IMR-90 (cell line): ENCODE data around the gene RNF225. TPM values are rescaled to one million over a fixed set of nuclear protein-coding genes. Genes with fewer than 3 reads are reported as not detected.

Source experiments
- ATAC-seq: fragments of 200-7000 bp; cut with Tn5 transposase; 2 replicates; pipeline ENCODE4 v1.9.1; 2020; ENCODE audit warnings: low read depth, mild to moderate bottlenecking, moderate library complexity
- BruUV-seq: library from RNA; stranded (reverse); fragments of 400-500 nt; replicated peaks from 2 replicates; lab custom pipeline; 2021; lab: Mats Ljungman, UMichigan
- CTCF ChIA-PET: fragments of 300-600 bp; formaldehyde crosslinking; extraction: SDS; loops from one replicate; lab custom pipeline; 2021; ENCODE audit warnings: antibody characterized with exemption; lab: Yijun Ruan, JAX
- POLR2A ChIA-PET: fragments of 300-600 bp; sonication (Branson Sonifier 250); formaldehyde crosslinking; loops from one replicate; lab custom pipeline; 2022; ENCODE audit warnings: antibody characterized with exemption; ENCODE audit not compliant: unreplicated experiment; lab: Charles Lee
- DNase-seq: peaks from one replicate; pipeline ENCODE4 v3.0.0; 2013
- H2AFZ ChIP-seq: replicated peaks from 2 replicates; pipeline ENCODE3; 2013; ENCODE audit warnings: low read length, mild to moderate bottlenecking; ENCODE audit not compliant: poor library complexity
- H2AK5ac ChIP-seq: 2 replicates; pipeline ENCODE4 v1.6.1; 2013; ENCODE audit warnings: low read depth, low read length, inconsistent platforms
- H2AK9ac ChIP-seq: replicated peaks from 2 replicates; pipeline ENCODE3; 2013; ENCODE audit warnings: mild to moderate bottlenecking, low read depth, low read length, moderate library complexity; ENCODE audit not compliant: poor library complexity
- H2BK120ac ChIP-seq: 2 replicates; pipeline ENCODE4 v1.6.1; 2013; ENCODE audit warnings: low read depth, low read length, inconsistent platforms
- H2BK15ac ChIP-seq: 3 replicates; pipeline ENCODE4 v1.6.1; 2013; ENCODE audit warnings: low read depth, low read length, inconsistent platforms
- H2BK20ac ChIP-seq: 2 replicates; pipeline ENCODE4 v1.6.1; 2013; ENCODE audit warnings: low read depth, mild to moderate bottlenecking, inconsistent platforms, low read length, moderate library complexity
- H2BK5ac ChIP-seq: 2 replicates; pipeline ENCODE4 v1.6.1; 2013; ENCODE audit warnings: mild to moderate bottlenecking, low read depth, low read length, inconsistent platforms; ENCODE audit not compliant: poor library complexity, severe bottlenecking
- H3K14ac ChIP-seq: replicated peaks from 2 replicates; pipeline ENCODE4 v1.6.1; 2013; ENCODE audit warnings: low read depth, low read length, inconsistent platforms
- H3K18ac ChIP-seq: 2 replicates; pipeline ENCODE4 v1.6.1; 2013; ENCODE audit warnings: low read depth, low read length, control low read depth
- H3K23ac ChIP-seq: 2 replicates; pipeline ENCODE4 v1.6.1; 2013; ENCODE audit warnings: low read depth, low read length, inconsistent platforms
- H3K27ac ChIP-seq: 2 replicates; pipeline ENCODE4 v1.5.1; 2013; ENCODE audit warnings: mild to moderate bottlenecking, control low read depth, low read length; ENCODE audit not compliant: insufficient read depth
- H3K27me3 ChIP-seq: 2 replicates; pipeline ENCODE4 v1.6.1; 2013; ENCODE audit warnings: low read length; ENCODE audit not compliant: control insufficient read depth, insufficient read depth
- H3K36me3 ChIP-seq: 2 replicates; pipeline ENCODE4 v1.6.1; 2013; ENCODE audit warnings: low read length, mixed read lengths; ENCODE audit not compliant: control insufficient read depth, insufficient read depth
- H3K4ac ChIP-seq: 2 replicates; pipeline ENCODE4 v1.6.1; 2013; ENCODE audit warnings: low read depth, low read length, inconsistent platforms
- H3K4me1 ChIP-seq: 2 replicates; pipeline ENCODE4 v1.6.1; 2013; ENCODE audit warnings: low read length, mixed read lengths; ENCODE audit not compliant: control insufficient read depth, insufficient read depth
- H3K4me2 ChIP-seq: 2 replicates; pipeline ENCODE4 v1.6.1; 2013; ENCODE audit warnings: low read depth, mild to moderate bottlenecking, control low read depth, low read length, moderate library complexity
- H3K4me3 ChIP-seq: 2 replicates; pipeline ENCODE4 v1.5.1; 2013; ENCODE audit warnings: low read depth, mild to moderate bottlenecking, control low read depth, low read length, moderate library complexity; ENCODE audit not compliant: insufficient read depth
- H3K56ac ChIP-seq: 2 replicates; pipeline ENCODE4 v1.6.1; 2013; ENCODE audit warnings: low read length, inconsistent platforms; ENCODE audit not compliant: insufficient read depth; ENCODE audit errors: extremely low read depth
- H3K79me1 ChIP-seq, 2 experiments: 2 replicates each; pipeline ENCODE4 v1.6.1; 2013; ENCODE audit warnings: low read length in 2 of 2, inconsistent platforms in 1 of 2, low read depth in 1 of 2
- H3K9ac ChIP-seq: 2 replicates; pipeline ENCODE4 v1.6.1; 2013; ENCODE audit warnings: low read depth, low read length, control low read depth
- H3K9me1 ChIP-seq: 2 replicates; pipeline ENCODE4 v1.6.1; 2013; ENCODE audit warnings: low read length, inconsistent platforms; ENCODE audit not compliant: insufficient read depth
- H3K9me3 ChIP-seq: 2 replicates; pipeline ENCODE4 v1.6.1; 2013; ENCODE audit warnings: low read length; ENCODE audit not compliant: control insufficient read depth, insufficient read depth
- H4K20me1 ChIP-seq: 2 replicates; pipeline ENCODE4 v1.6.1; 2013; ENCODE audit warnings: low read length, inconsistent platforms; ENCODE audit not compliant: insufficient read depth
- H4K5ac ChIP-seq: 2 replicates; pipeline ENCODE4 v1.6.1; 2013; ENCODE audit warnings: mild to moderate bottlenecking, low read depth, low read length, control low read depth
- H4K8ac ChIP-seq, 2 experiments: 2 replicates each; pipeline ENCODE4 v1.6.1; 2013; ENCODE audit warnings: low read depth in 2 of 2, low read length in 2 of 2, control low read depth in 1 of 2, inconsistent platforms in 1 of 2
- H4K91ac ChIP-seq: 2 replicates; pipeline ENCODE4 v1.6.1; 2013; ENCODE audit warnings: low read depth, low read length, inconsistent platforms; ENCODE audit not compliant: insufficient read depth
- BHLHE40 ChIP-seq: fragments of 150-350 bp; IDR thresholded peaks from 2 replicates; pipeline ENCODE4 v1.6.1; 2016; ENCODE audit warnings: mild to moderate bottlenecking, low read depth, low read length
- CHD1 ChIP-seq: IDR thresholded peaks from 2 replicates; pipeline ENCODE4 v1.6.1; 2012; ENCODE audit warnings: low read depth, low read length, improper control_type of control experiment
- FOS ChIP-seq: fragments of 150-350 bp; IDR thresholded peaks from 2 replicates; pipeline ENCODE4 v1.6.1; 2016; ENCODE audit warnings: low read depth, low read length
- MAFK ChIP-seq: IDR thresholded peaks from 2 replicates; pipeline ENCODE4 v1.6.1; 2012; ENCODE audit warnings: low read depth, low read length, improper control_type of control experiment
- MXI1 ChIP-seq: IDR thresholded peaks from 2 replicates; pipeline ENCODE4 v1.6.1; 2012; ENCODE audit warnings: low read depth, mild to moderate bottlenecking, low read length, moderate library complexity, borderline replicate concordance
- NFE2L2 ChIP-seq: fragments of 150-350 bp; IDR thresholded peaks from 2 replicates; pipeline ENCODE4 v1.6.1; 2016; ENCODE audit warnings: low read depth, mild to moderate bottlenecking, low read length
- POLR2A ChIP-seq: IDR thresholded peaks from 2 replicates; pipeline ENCODE4 v1.6.1; 2012; ENCODE audit warnings: mild to moderate bottlenecking, low read depth, low read length
- RAD21 ChIP-seq: IDR thresholded peaks from 2 replicates; pipeline ENCODE4 v1.6.1; 2012; ENCODE audit warnings: low read length, improper control_type of control experiment
- RCOR1 ChIP-seq: IDR thresholded peaks from 2 replicates; pipeline ENCODE4 v1.6.1; 2012; ENCODE audit warnings: mild to moderate bottlenecking, low read length, improper control_type of control experiment; ENCODE audit not compliant: insufficient replicate concordance
- RFX5 ChIP-seq: IDR thresholded peaks from 2 replicates; pipeline ENCODE4 v1.8.0; 2012; ENCODE audit warnings: low read depth, mild to moderate bottlenecking, low read length, moderate library complexity
- SMC3 ChIP-seq: fragments of 150-350 bp; IDR thresholded peaks from 2 replicates; pipeline ENCODE4 v1.6.1; 2016; ENCODE audit warnings: low read depth, mild to moderate bottlenecking, antibody characterized with exemption, low read length, moderate library complexity
- WGBS, 2 experiments: methylation state at CpG; one replicate each; pipeline versions ENCODE4 v1.1.5 to v1.1.7; 2013; ENCODE audit warnings: missing lambda C conversion rate in 2 of 2; ENCODE audit not compliant: insufficient read length in 1 of 2; ENCODE audit errors: extremely low coverage in 2 of 2; 5-methylcytosine and 5-hydroxymethylcytosine counted together
- dilution Hi-C: fragments of 300-500 bp; cut with HindIII; formaldehyde crosslinking; loops from one replicate; pipeline ENCODE4 v1.14.3; 2018; ENCODE audit warnings: low sequenced_read_pairs; ENCODE audit not compliant: unreplicated experiment
- in situ Hi-C: fragments of 300-500 bp; cut with MboI; formaldehyde crosslinking; loops from 3 replicates; pipeline ENCODE4 v1.14.3; 2019; ENCODE audit warnings: low sequenced_read_pairs, inconsistent platforms, mixed read lengths
- intact Hi-C: fragments of 100-400 bp; cut with micrococcal nuclease; formaldehyde crosslinking; loops from 2 replicates; pipeline ENCODE4 v1.10.0; 2022
- polyA plus RNA-seq, 3 experiments: library from polyadenylated mRNA; depleted of rRNA; stranded (reverse); fragments of >200 nt; gene quantifications; 2 replicates each; pipeline ENCODE4 v1.2.3, GENCODE V29; 2012; ENCODE audit warnings: low replicate concordance in 1 of 3
- total RNA-seq: library from RNA; depleted of rRNA; stranded (reverse); fragments of >200 nt; gene quantifications from 2 replicates; pipeline ENCODE4 v1.2.3, GENCODE V29; 2012
- TF ChIP-seq, protein P1 (sequence below): conservative IDR thresholded peaks from 2 replicates; pipeline ENCODE4 v1.5.1; 2012; ENCODE audit warnings: mild to moderate bottlenecking, low read depth, low read length, improper control_type of control experiment
- TF ChIP-seq, protein P2 (sequence below): fragments of 150-350 bp; IDR thresholded peaks from 2 replicates; pipeline ENCODE4 v1.6.1; 2017; ENCODE audit warnings: mild to moderate bottlenecking, antibody characterized with exemption, low read length, low read depth
- TF ChIP-seq, protein P3 (sequence below): fragments of 150-350 bp; IDR thresholded peaks from 2 replicates; pipeline ENCODE4 v1.6.1; 2016; ENCODE audit warnings: low read depth, mild to moderate bottlenecking, low read length, moderate library complexity, borderline replicate concordance

RNF225 gene
- total and polyA plus RNA-seq, 2 of the 4 experiments (the other 2 are of a cell fraction), result 0.10 TPM; not detected in 1

DNA sequence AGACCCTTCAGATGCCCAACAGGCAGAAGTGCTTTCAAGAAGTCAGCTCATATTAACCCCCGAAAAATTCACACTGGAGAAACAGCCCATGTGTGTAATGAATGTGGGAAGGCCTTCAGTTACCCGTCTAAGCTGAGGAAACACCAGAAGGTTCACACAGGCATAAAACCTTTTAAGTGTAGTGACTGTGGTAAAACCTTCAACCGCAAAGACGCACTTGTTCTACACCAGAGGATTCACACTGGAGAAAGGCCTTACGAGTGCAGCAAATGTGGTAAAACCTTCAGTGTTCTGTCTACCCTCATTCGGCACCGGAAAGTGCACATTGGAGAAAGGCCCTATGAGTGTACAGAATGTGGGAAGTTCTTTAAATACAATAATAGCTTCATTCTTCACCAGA is 21.6 kb downstream of the RNF225 start:
- Histone ChIP-seq H2AK9ac (no peak overlapping the region), H3K4ac (no peak overlapping the region), H2BK15ac (no peak overlapping the region), H2BK20ac (no peak overlapping the region), H2AK5ac (no peak overlapping the region), H3K4me2 (no peak overlapping the region), H2BK5ac (no peak overlapping the region), H2BK120ac (no peak overlapping the region), H4K5ac (no peak overlapping the region), H3K4me3 (no peak overlapping the region), H3K27ac (no peak overlapping the region), H3K9me1 (no peaks in the 10 kb centered on the region), H2AFZ (no peak overlapping the region), H3K27me3 (no peaks in the 10 kb centered on the region), H3K36me3 (peaks cover 52% of the 10 kb centered on the region), H3K23ac (no peak overlapping the region), H4K20me1 (no peaks in the 10 kb centered on the region), H3K18ac (no peak overlapping the region), H3K9me3 (peaks cover 22% of the 10 kb centered on the region), H4K8ac (no peak overlapping the region), H3K56ac (no peak overlapping the region), H3K79me1 (peaks cover 23 to 32% of the 10 kb centered on the region in 2 experiments), H3K14ac (no peak overlapping the region), H3K4me1 (no peaks in the 10 kb centered on the region), H3K9ac (no peak overlapping the region), H4K91ac (no peak overlapping the region)
- intact Hi-C loops, result no loop called here
- in situ Hi-C loops, result no loop called here
- TSS peak; percentile 53 for BruUV-seq
- WGBS, 2 experiments, result 100% methylated on average over 2 of the region's 7 CpGs; no CpG with 5 or more reads in 1 of the 2 experiments
- TF ChIP-seq NFE2L2 (no peak), SMC3 (no peak), CHD1 (no peak), POLR2A (no peak), BHLHE40 (no peak), MAFK (no peak), RFX5 (no peak), MXI1 (no peak), RCOR1 (no peak), FOS (no peak), RAD21 (no peak)
- TF ChIP-seq, protein P1, sequence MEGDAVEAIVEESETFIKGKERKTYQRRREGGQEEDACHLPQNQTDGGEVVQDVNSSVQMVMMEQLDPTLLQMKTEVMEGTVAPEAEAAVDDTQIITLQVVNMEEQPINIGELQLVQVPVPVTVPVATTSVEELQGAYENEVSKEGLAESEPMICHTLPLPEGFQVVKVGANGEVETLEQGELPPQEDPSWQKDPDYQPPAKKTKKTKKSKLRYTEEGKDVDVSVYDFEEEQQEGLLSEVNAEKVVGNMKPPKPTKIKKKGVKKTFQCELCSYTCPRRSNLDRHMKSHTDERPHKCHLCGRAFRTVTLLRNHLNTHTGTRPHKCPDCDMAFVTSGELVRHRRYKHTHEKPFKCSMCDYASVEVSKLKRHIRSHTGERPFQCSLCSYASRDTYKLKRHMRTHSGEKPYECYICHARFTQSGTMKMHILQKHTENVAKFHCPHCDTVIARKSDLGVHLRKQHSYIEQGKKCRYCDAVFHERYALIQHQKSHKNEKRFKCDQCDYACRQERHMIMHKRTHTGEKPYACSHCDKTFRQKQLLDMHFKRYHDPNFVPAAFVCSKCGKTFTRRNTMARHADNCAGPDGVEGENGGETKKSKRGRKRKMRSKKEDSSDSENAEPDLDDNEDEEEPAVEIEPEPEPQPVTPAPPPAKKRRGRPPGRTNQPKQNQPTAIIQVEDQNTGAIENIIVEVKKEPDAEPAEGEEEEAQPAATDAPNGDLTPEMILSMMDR, result no peak
- TF ChIP-seq, protein P2, sequence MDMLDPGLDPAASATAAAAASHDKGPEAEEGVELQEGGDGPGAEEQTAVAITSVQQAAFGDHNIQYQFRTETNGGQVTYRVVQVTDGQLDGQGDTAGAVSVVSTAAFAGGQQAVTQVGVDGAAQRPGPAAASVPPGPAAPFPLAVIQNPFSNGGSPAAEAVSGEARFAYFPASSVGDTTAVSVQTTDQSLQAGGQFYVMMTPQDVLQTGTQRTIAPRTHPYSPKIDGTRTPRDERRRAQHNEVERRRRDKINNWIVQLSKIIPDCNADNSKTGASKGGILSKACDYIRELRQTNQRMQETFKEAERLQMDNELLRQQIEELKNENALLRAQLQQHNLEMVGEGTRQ, result no peak
- TF ChIP-seq, protein P3, sequence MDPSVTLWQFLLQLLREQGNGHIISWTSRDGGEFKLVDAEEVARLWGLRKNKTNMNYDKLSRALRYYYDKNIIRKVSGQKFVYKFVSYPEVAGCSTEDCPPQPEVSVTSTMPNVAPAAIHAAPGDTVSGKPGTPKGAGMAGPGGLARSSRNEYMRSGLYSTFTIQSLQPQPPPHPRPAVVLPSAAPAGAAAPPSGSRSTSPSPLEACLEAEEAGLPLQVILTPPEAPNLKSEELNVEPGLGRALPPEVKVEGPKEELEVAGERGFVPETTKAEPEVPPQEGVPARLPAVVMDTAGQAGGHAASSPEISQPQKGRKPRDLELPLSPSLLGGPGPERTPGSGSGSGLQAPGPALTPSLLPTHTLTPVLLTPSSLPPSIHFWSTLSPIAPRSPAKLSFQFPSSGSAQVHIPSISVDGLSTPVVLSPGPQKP, result no peak
- ChIA-PET POLR2A (no interaction called here), CTCF (no interaction called here)
- ATAC-seq, result no peak
- no peak for DNase-seq
- dilution Hi-C loops, result no loop called here
